Hematopoietic multipotent progenitor cell (in vitro differentiated cells): ENCODE results near the gene EEF1G. TPM values are rescaled to one million over a fixed set of nuclear protein-coding genes. Genes with fewer than 3 reads are reported as not detected.
"Not testable (repeated sequence)": the region's sequence is repeated elsewhere in the genome, so short reads cannot be mapped to it uniquely, and the experiment has no call there.

Source experiments
- DNase-seq, 3 donors: peaks; one replicate each; pipeline ENCODE4 v3.0.0-alpha.2; 2011 to 2015; ENCODE audit warnings: low read depth in 2 of 3, low spot score in 2 of 3
- total RNA-seq: library from RNA; depleted of rRNA; stranded (reverse); fragments of >200 nt; gene quantifications from one replicate; pipeline ENCODE4 v1.2.3, GENCODE V29; 2012

The EEF1G gene
- total RNA-seq, 1 donor, result 3,462 TPM

DNA sequence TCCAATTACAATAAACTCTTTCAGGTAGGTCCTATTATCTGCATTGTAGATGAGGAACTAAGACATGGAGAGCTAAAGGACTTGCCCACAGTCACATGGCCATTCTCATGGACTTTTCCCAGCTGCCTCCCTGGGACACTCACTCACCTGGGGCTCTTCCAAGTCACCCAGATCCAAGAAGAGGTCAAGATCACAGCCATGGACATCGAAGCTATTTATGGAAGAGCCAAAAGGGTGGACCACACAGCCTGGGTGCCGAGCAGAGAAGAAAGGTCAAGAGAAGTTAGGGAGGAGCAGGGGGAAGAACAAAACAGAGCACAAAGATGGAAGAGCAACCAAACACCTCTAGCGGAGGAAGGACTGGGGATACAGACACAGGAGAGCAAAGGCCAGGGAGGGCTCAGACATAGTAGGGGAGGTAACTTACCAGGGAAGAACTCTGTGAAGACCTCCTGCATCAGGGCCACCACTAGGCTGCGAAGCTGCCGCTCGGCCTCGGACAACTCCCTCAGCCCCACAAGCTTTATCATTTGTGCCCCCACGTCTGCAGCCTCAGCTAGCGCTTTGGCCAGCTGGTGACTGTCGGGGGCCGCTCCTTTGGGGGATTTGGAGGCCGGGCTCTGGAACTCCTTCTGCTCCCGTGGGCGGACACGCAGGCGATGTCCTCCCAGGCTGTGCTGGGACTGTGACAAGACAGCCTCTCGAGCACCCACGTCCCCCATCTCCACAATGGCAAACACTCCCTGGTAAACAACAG is 7.4 kb upstream of the EEF1G start:
- no peak for DNase-seq

- no peak for DNase-seq
Measured at GRCh38 chr11:62579252-62579651, 5.6 kb upstream of the EEF1G start.

DNA sequence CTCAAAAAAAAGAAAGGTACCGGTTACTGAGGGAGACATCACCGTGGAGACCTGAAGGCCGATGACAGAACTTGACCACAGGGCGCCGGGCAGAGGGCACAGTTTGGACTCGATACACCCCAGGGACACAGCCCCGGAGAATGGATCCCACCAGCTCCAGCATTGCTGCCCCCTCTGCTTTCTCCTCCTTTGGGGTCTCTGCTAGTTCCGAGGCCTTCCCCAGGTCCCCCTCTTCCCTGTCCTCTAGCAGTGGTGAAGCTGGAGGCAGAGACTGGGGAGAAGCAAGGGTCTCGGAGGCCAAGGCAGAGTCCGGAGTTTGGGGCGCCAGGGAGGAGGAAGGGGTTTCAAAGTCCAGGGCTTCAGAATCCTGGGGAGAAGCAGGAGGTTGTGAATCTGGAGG is 4.8 kb upstream of the EEF1G start:
- no peak for DNase-seq

- DNase-seq, result no peak
Measured at GRCh38 chr11:62577046-62577714, 3.5 kb upstream of the EEF1G start.

GRCh38 chr11:62575837-62576236 is 2.1 kb upstream of the EEF1G start:
- no peak for DNase-seq

DNA sequence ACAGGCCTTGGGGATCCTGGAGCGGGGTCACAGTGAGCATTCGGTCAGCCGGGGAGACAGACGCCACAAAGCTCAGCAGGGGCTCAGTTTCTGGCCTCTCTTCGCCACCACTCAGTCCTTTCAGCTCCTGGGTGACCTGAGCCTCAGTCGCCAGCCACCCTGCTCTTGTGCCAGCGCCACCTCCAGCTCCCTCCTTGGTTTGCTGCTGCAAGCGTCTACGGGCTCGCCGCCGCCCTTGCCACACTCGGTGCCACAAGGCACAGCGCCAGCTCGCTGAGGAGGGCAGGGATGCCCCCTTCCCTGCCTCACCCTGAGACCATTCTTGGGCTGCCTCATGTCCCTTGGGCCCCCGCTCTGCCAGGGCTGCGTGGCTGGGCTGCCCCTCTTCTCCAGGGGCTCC is 1.5 kb upstream of the EEF1G start:
- DNase-seq, result no peak

DNA sequence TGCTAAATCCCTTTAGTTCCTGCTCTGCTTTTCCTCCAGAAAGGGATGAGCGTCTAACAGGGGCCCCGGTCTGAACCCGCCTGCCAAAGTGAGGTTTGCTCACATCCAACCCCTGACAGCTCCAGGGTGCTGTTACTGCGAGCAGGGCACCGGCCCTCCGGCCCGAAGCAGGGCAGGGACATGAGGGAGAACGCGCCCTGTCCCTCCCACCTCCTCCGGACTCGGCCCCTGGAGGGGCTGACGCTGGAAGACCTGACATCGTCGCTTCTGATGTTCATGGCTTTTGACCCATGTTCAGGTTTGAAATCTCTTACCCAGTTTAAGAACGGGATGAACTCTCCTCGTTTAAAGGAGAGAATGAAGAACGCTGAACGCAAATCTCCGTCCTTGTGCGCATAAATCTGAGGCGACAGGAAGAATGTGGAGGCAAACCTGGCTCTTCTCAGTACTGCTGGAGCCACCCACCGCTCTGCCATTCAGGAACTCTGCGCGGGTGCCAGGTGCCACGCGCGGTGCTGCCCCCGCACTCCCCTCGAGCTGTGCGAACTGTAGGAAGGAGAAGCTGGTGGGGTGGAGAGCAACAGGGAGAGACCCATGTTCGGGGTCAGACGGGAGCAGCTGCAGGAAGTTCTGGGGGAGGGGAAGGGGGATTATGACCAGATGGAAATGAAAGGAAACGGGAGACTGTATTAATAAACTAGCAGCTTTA is 826 bp upstream of the EEF1G start:
- no peak for DNase-seq

- peak in 1 of 3 donors; percentile 39 for DNase-seq
Measured at GRCh38 chr11:62573006-62573591, 592 bp downstream of the EEF1G start.

DNA sequence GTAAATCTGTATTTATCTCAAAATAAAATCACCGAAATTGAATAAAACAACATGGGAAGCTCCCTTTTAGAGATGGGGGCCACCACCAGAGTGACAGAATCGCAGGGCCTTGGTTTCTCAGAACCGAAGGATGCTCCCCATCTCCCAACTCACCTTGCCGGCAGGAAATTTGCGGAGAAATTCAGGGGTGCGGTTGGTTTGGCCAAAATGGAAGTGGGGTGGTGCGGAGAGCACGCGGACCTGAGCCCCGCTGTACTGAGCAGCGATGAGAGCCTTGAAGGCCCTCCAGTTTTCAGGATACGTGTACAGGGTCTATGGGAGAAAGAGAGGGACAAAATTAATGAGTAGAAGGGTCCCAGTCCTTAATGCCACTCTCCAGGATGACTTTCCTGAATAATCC is 1.3 kb downstream of the EEF1G start:
- no peak for DNase-seq

DNA sequence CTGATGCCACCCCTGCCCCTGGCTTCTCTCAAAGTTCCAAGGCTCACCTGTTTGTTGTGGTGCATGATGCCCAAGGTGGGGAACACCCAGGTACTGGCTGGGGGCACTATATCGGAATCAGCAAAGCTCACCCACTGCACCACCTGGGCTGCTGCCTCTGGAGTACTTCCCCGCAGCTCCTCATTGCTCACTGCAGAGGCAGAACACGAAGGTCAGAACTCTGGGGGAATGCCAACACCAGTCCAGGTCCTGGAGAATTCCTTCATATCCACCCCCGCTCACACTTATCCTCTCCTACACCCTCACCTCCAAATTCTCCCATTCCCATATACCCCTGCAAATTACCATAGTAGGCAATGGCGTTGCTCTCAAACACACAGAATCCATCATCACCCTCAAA is 2.2 kb downstream of the EEF1G start:
- DNase-seq, result not testable (repeated sequence)

- not testable (repeated sequence) for DNase-seq
Measured at GRCh38 chr11:62570903-62571302, 2.8 kb downstream of the EEF1G start.

DNA sequence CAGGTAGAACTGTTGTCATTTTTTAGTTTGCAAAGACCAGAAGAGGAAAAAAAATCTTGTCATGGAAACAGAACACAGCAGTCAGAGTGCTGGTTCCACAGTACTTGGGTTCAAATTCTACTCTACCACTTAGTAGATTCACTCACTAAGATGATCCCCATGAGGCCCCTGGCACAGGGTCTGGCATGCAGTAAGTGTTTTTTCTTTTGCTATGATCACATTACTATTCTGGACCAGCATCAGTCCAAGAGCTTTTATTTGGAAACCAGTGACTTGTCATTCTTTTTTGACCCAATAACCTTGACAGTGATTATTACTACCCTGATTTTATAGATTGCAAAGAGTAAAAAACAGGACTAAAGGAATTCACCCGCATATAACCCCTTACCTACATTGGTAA is 4.1 kb downstream of the EEF1G start:
- DNase-seq, result no peak

- DNase-seq, result no peak
Measured at GRCh38 chr11:62567018-62567633, 6.6 kb downstream of the EEF1G start.

DNA sequence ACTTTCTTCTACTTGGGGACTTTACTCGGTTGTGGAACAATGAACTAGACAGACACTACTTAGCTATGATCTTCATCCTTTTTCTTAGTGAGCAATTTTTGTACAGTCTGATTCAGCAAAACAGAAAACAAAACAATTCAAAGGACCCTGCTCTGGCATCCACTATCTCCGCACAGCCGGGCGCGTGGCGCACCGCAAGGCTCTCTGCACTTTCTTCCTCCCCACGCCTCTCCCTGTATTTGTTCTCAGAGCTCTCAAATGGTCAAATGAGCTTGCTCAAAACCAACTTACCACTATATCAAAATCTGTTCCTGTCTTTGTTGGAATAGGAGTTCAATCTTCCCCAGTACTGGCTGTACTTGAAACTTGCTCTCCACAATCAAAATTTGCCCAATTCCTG is 7.4 kb downstream of the EEF1G start:
- no peak for DNase-seq

GRCh38 chr11:62565100-62565802 is 8.4 kb downstream of the EEF1G start:
- DNase-seq, result no peak

- DNase-seq, result not testable (repeated sequence)
Measured at GRCh38 chr11:62561677-62562230, 11.9 kb downstream of the EEF1G start.

GRCh38 chr11:62560566-62561103 is 13.1 kb downstream of the EEF1G start:
- DNase-seq, result peak in 2 of 3 donors; percentile 90 to 93

GRCh38 chr11:62559626-62560025 is 14.1 kb downstream of the EEF1G start:
- not testable (repeated sequence) for DNase-seq

DNA sequence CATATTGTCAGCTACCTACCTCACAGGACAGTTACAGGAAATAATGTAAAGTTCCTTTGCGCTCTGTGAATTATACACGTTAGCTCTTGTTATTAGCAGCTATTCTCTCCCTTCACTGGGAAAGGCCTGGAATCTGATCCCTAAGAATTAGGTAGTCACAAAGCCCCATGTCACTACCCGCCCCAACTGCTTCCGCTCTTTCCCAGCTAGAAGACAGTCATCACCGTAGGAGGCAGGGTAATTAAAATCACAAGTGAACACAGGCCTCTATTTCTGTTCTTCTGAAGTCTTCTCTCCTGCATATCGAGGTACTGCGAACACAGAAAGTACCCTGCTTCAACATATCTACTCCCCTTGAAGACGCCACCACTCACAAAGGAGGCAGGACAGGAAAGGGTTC is 14.5 kb downstream of the EEF1G start:
- no peak for DNase-seq

DNA sequence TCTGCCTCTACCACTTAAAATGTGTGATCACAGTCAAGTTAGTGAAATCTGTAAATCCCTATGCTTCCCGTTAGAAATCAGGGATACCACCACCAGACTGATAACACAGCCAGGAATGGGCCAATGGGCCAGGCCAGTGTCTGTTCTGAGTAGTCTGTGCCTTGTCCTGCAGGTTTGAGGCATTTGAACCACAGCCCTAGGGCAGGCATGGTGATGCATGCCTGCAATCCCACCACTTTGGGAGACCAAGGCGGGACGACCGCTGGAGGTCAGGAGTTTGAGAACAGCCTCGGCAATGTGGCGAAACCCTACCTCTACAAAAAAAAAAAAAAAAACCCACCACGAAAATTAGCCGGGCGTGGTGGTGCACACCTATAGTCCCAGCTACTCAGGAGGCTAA is 15.0 kb downstream of the EEF1G start:
- no peak for DNase-seq
